NT2/D1 (cell line): ENCODE measurements around the gene TENT4A.
"Not testable (repeated sequence)": the region's sequence is repeated elsewhere in the genome, so short reads cannot be mapped to it uniquely, and the experiment has no call there.

Experiments
- DNase-seq: peaks from one replicate; pipeline ENCODE4 v3.0.0-alpha.2; 2011; ENCODE audit warnings: low read depth, low spot score
- H3K27me3 ChIP-seq: 2 replicates; pipeline ENCODE4 v1.6.0; 2011; ENCODE audit warnings: mild to moderate bottlenecking; ENCODE audit not compliant: insufficient read length, insufficient read depth
- H3K36me3 ChIP-seq: 2 replicates; pipeline ENCODE4 v1.6.1; 2011; ENCODE audit warnings: mild to moderate bottlenecking, low read length, mixed read lengths; ENCODE audit not compliant: insufficient read depth, insufficient read length
- H3K4me1 ChIP-seq: 2 replicates; pipeline ENCODE4 v1.5.1; 2011; ENCODE audit not compliant: insufficient read depth, insufficient read length
- H3K4me3 ChIP-seq: 2 replicates; pipeline ENCODE4 v1.5.1; 2011; ENCODE audit warnings: low read depth; ENCODE audit not compliant: insufficient read length
- H3K9ac ChIP-seq: 2 replicates; pipeline ENCODE4 v1.6.0; 2011; ENCODE audit warnings: low read depth; ENCODE audit not compliant: insufficient read length
- H3K9me3 ChIP-seq: 2 replicates; pipeline ENCODE4 v1.5.1; 2011; ENCODE audit warnings: mild to moderate bottlenecking, low read length; ENCODE audit not compliant: insufficient read depth
- SUZ12 ChIP-seq: IDR thresholded peaks from 2 replicates; pipeline ENCODE4 v1.6.1; 2011; ENCODE audit not compliant: insufficient read length, insufficient read depth; ENCODE audit errors: extremely low read depth
- YY1 ChIP-seq: IDR thresholded peaks from 2 replicates; pipeline ENCODE4 v1.6.1; 2011; ENCODE audit not compliant: insufficient read length, insufficient read depth
- ZNF274 ChIP-seq: IDR thresholded peaks from 2 replicates; pipeline ENCODE4 v1.6.1; 2011; ENCODE audit warnings: mild to moderate bottlenecking, low read depth, low read length

Gene TENT4A

DNA sequence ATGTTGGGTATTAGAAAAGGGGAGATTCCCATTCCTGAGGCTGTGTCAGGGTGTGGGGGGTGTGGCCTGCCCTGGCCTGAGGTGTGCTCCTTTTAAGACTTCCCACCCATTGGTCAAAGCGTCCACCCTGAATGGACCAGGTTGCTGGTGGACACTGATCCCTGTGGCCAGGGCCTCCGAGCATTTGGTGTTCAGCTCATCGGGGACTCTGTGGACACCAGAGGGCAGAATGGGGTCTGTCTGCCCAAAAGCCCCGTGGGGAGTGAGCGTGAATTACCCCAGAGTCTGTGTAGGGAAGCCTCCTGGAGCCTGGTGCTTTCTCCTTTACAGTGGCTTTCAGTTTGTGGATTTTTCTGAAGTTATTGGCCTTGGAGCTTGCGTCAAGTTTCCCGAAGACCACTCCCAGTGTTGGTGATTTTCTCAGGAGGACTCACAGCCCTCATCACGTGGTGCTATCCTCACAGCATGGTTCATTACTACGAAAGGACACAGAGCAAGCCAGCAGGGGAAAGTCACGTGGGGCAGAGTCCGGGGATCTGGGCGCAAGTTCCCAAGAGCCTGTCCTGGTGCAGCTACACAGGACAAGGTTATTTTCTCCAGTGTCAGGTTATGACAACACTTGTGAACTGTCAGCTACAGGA, 55.5 kb downstream of the TENT4A start:
- Histone ChIP-seq H3K4me3 (no peak overlapping the region), H3K9me3 (no peaks in the 10 kb centered on the region), H3K4me1 (peaks cover 4% of the 10 kb centered on the region), H3K9ac (no peak overlapping the region), H3K36me3 (no peaks in the 10 kb centered on the region), H3K27me3 (no peaks in the 10 kb centered on the region)
- no peak for TF ChIP-seq SUZ12
- no peak for TF ChIP-seq YY1
- no peak for TF ChIP-seq ZNF274
- DNase-seq, result no peak

DNA sequence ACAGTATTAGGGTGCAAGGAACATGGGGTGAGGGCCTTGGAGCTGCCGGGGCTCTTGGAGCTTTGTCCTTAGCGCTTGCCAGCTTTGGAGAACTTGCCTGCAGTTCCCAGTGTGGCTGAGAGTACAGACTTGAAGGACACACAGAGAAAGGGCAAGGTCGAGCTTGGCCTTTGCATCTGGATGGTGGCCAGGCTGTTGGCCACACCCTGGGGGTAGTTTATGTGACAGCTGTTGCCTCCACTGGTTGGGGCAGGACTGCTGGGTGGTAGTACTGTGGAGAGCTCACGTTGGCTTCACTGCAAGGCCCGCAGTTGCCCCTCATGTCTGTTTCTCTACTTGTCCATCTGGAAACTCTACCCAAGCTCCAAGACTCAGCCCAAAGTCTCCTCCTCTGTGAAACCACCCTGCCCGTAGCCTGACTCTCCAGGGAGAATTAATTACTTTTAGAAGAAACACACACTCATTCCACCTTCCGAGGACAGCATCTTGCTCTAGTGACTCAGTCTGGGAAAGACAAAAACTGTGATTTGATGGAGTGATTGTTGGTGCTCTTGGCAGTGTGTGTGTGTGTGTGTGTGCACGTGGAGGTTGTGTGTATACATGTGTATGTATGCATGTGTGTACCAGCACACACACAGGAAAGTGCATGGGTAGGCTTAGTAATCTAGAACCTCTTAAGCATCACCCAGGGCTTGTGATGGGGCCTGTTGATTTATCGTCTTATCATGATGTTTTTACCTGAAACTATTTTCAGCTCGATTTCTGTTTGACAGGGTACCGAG, 57.8 kb downstream of the TENT4A start:
- Histone ChIP-seq H3K27me3 (no peaks in the 10 kb centered on the region), H3K9ac (no peak overlapping the region), H3K4me3 (no peak overlapping the region), H3K4me1 (peaks cover 2% of the 10 kb centered on the region), H3K36me3 (no peaks in the 10 kb centered on the region), H3K9me3 (no peaks in the 10 kb centered on the region)
- no peak for DNase-seq
- TF ChIP-seq ZNF274 (no peak), YY1 (no peak), SUZ12 (no peak)

DNA sequence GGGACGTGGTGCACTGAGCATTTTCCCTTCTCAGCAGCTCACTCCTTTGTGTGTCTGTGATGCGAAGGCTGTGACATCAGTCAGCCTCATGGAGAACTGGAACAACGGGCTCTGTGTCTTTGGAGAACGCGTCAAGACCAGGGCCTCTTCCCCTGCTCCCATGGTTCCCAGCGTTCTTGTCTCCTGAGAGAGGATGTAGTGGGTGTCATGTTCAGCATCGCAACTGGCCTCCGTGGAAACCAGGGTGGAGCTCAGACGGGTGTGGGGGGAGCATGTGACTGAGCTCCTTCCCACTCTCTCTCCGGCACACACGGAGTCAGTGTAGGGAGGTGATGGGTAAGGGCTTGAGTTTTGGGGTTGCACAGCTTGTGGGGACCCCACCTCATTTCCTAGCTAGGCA, 59.7 kb downstream of the TENT4A start:
- DNase-seq, result no peak
- TF ChIP-seq YY1, result no peak
- no peak for TF ChIP-seq ZNF274
- Histone ChIP-seq H3K27me3 (no peaks in the 10 kb centered on the region), H3K36me3 (no peaks in the 10 kb centered on the region), H3K9me3 (no peaks in the 10 kb centered on the region), H3K4me1 (peaks cover 2% of the 10 kb centered on the region), H3K9ac (no peak overlapping the region), H3K4me3 (no peak overlapping the region)

DNA sequence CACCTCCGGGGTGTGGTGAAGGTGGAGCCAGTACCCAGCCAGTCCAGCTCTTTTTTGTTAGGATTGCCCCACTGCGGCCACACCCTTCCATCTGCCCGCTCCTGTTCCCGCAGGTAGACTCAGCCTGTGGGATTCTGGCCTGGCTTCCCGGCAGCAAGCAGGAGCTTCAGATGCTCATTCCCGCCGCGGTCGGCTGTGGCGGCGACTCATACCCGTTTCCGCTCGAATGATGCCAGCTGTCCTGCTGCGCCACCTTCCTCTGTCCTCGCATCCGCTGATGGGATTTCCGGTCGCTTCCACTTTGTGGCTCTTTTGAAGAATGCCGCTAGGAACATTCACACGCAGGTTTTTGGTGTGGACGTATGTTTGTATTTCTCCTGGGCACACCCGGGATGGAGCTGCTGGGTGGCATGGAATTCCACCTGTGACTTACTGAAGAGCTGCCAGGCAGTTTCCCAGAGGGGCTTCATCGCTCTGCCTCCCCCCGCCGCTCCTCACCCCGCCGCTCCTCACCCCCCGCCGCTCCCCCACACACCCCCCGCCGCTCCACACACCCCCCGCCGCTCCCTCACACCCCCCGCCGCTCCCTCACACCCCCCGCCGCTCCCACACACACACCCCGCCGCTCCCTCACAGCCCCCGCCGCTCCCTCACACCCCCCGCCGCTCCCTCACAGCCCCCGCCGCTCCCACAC, 60.3 kb downstream of the TENT4A start:
- DNase-seq, result no peak
- Histone ChIP-seq H3K36me3 (no peaks in the 10 kb centered on the region), H3K9ac (no peak overlapping the region), H3K4me1 (peaks cover 2% of the 10 kb centered on the region), H3K27me3 (no peaks in the 10 kb centered on the region), H3K4me3 (no peak overlapping the region), H3K9me3 (no peaks in the 10 kb centered on the region)
- no peak for TF ChIP-seq SUZ12

DNA sequence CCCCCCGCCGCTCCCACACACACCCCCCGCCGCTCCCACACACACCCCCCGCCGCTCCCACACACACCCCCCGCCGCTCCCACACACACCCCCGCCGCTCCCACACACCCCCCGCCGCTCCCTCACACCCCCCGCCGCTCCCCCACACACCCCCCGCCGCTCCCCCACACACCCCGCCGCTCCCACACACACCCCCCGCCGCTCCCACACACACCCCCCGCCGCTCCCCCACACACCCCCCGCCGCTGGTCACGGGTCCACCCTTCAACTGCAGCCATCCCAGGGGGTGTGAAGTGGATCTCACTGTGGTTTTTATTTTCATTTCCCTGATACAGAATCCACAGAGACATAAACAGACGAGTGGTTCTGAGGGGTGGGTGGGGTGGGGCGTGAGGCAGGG, 61.0 kb downstream of the TENT4A start:
- H3K4me3 ChIP-seq, result not testable (repeated sequence)

DNA sequence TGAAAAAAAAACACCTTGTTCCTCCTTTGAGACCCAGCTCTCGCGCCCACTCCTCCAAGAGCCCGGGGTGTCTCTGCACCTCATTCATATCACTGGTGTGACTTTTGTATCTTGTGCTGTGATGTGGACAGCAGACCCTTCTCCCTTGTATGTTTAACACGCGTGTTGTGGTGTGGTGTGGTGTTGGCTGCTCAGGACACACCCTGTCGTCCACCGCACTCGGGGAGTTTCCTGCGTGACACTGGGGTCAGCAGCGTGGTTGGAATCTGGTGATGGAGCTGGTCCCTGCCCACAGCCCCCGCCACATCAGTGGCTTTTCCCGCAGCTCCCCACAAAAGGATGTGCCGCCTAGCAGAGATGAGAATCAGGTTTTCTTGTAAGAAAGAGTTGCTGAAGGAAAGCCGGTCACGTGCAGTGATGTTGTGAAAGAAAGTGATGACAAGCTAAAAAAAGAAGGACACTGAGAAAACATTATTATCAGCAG, 61.5 kb downstream of the TENT4A start:
- Histone ChIP-seq H3K36me3 (no peaks in the 10 kb centered on the region), H3K27me3 (no peaks in the 10 kb centered on the region), H3K4me3 (no peak overlapping the region), H3K9me3 (no peaks in the 10 kb centered on the region), H3K4me1 (peaks cover 2% of the 10 kb centered on the region), H3K9ac (no peak overlapping the region)
- TF ChIP-seq YY1 (no peak), SUZ12 (no peak), ZNF274 (no peak)
- no peak for DNase-seq

More for the DNA sequence above, 61.0 kb downstream of the TENT4A start:
- H3K36me3 ChIP-seq, H3K27me3 ChIP-seq, H3K9ac ChIP-seq, H3K4me1 ChIP-seq, DNase-seq, H3K9me3 ChIP-seq: not testable (repeated sequence)

DNA sequence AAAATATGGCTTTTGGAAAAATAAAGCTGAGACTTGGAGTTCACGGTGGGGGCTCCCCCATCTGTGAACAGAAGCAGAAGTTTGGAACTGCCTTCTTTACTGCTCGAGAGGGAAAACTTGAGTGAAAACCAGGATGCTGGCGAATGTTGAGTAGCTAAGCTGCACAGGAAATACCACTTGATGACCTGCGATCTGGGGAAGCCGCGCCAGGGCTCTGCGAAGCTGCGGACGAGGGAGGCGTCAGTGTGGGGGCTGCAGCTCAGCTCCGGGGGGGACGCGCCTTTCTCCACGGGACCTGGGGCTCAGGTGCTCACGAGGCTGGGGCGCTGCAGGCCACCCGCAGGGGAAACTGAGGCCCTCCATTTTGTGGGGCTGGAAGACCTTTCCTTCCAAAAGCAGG, 62.3 kb downstream of the TENT4A start:
- H3K36me3 ChIP-seq, result no peaks in the 10 kb centered on the region
- TF ChIP-seq SUZ12 (no peak), ZNF274 (no peak), YY1 (no peak)
- no peak overlapping the region for H3K4me3 ChIP-seq
- DNase-seq, result no peak
- H3K27me3 ChIP-seq, result no peaks in the 10 kb centered on the region
- H3K4me1 ChIP-seq, result no peaks in the 10 kb centered on the region
- no peak overlapping the region for H3K9ac ChIP-seq
- 0 out of 2 replicates have a peak, but pooled peaks cover 5% of the 10 kb centered on the region for H3K9me3 ChIP-seq
